ENCODE data around the gene ELOVL7.

ELOVL7 gene

DNA sequence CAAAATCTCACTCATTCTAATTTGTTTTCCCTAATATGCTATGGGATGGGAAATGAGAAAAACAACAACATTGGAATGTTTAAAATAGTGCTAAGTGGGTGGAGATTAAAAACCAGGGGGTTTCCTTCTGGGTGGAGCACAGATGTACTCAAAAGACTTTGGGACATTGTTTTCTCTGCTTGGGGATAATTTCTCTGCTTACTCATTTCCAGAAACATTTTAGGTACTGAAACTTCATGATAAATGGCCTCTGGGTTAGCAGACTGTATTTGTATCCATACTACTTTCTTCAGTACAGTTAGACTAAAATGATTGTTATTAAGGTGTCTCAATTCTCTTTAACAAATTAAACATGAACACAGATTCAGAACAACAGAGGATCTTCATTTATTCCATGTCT, 17.4 kb downstream of the ELOVL7 start:
- Histone ChIP-seq H2AFZ (ENCODE audit: low read depth, low read length, severe bottlenecking) (no peak overlapping the region), H3K27ac (ENCODE audit: low read depth, low read length) (no peak overlapping the region), H3K4me3 (ENCODE audit: insufficient read depth, low read length, poor library complexity, severe bottlenecking) (no peak overlapping the region), H4K20me1 (ENCODE audit: low read depth, low read length) (no peaks in the 10 kb centered on the region), H3K9me3 (ENCODE audit: insufficient read depth, low read length) (no peaks in the 10 kb centered on the region), H3K9me2 (replicated peaks; ENCODE audit: insufficient read depth, low read length) (no peaks in the 10 kb centered on the region), H3K9ac (ENCODE audit: low read length) (no peak overlapping the region), H3K4me2 (ENCODE audit: low read depth, low read length, poor library complexity, severe bottlenecking) (no peak overlapping the region), H3K79me2 (ENCODE audit: insufficient read depth, low read length) (no peaks in the 10 kb centered on the region), H3F3A (ENCODE audit: insufficient read depth) (no peaks in the 10 kb centered on the region), H3K36me3 (ENCODE audit: low read length) (no peaks in the 10 kb centered on the region), H3K27me3 (ENCODE audit: low read length) (no peaks in the 10 kb centered on the region)
- TF ChIP-seq CTCF (IDR thresholded peaks at IDR 0.05; ENCODE audit: insufficient read depth, low read length, poor library complexity, severe bottlenecking), result no peak
- TF ChIP-seq EZH2phosphoT487 (conservative IDR thresholded peaks at IDR 0.05; ENCODE audit: low read length), result no peak

DNA sequence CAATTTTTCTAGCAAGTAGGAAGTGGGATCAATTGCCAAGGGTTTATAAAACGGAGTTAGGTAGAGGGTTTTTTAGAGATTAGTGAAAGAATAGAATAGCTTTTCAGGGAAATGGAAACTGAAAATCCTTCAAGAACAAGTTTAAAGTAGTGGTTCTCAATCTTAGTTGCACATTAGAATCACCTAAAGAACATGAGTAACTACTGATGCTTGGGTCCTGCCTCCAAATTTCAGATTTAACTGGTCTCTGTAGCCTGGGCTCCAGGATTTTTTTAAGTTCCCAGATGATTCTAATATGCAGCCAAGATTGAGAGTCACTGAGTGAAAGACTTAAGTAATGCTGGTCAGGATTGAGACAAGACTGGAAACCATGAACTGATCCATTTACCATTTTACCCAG, 20.5 kb downstream of the ELOVL7 start:
- Histone ChIP-seq H3K79me2 (ENCODE audit: insufficient read depth, low read length) (no peaks in the 10 kb centered on the region), H3F3A (ENCODE audit: insufficient read depth) (no peaks in the 10 kb centered on the region), H3K27me3 (ENCODE audit: low read length) (no peaks in the 10 kb centered on the region), H3K9me2 (replicated peaks; ENCODE audit: insufficient read depth, low read length) (no peaks in the 10 kb centered on the region), H3K4me2 (ENCODE audit: low read depth, low read length, poor library complexity, severe bottlenecking) (no peak overlapping the region), H3K36me3 (ENCODE audit: low read length) (no peaks in the 10 kb centered on the region), H3K9ac (ENCODE audit: low read length) (no peak overlapping the region), H3K27ac (ENCODE audit: low read depth, low read length) (no peak overlapping the region), H3K9me3 (ENCODE audit: insufficient read depth, low read length) (no peaks in the 10 kb centered on the region), H2AFZ (ENCODE audit: low read depth, low read length, severe bottlenecking) (no peak overlapping the region), H4K20me1 (ENCODE audit: low read depth, low read length) (no peaks in the 10 kb centered on the region), H3K4me3 (ENCODE audit: insufficient read depth, low read length, poor library complexity, severe bottlenecking) (no peak overlapping the region)
- TF ChIP-seq EZH2phosphoT487 (conservative IDR thresholded peaks at IDR 0.05; ENCODE audit: low read length) (no peak), CTCF (IDR thresholded peaks at IDR 0.05; ENCODE audit: insufficient read depth, low read length, poor library complexity, severe bottlenecking) (no peak)

GRCh38 chr5:60822285-60822556, 21.8 kb downstream of the ELOVL7 start:
- Histone ChIP-seq H3K4me2 (ENCODE audit: low read depth, low read length, poor library complexity, severe bottlenecking) (no peak overlapping the region), H3F3A (ENCODE audit: insufficient read depth) (no peaks in the 10 kb centered on the region), H3K27me3 (ENCODE audit: low read length) (no peaks in the 10 kb centered on the region), H4K20me1 (ENCODE audit: low read depth, low read length) (no peaks in the 10 kb centered on the region), H3K79me2 (ENCODE audit: insufficient read depth, low read length) (no peaks in the 10 kb centered on the region), H3K9ac (ENCODE audit: low read length) (no peak overlapping the region), H3K36me3 (ENCODE audit: low read length) (no peaks in the 10 kb centered on the region), H2AFZ (ENCODE audit: low read depth, low read length, severe bottlenecking) (no peak overlapping the region), H3K27ac (ENCODE audit: low read depth, low read length) (no peak overlapping the region), H3K4me3 (ENCODE audit: insufficient read depth, low read length, poor library complexity, severe bottlenecking) (no peak overlapping the region), H3K9me3 (ENCODE audit: insufficient read depth, low read length) (no peaks in the 10 kb centered on the region), H3K9me2 (replicated peaks; ENCODE audit: insufficient read depth, low read length) (no peaks in the 10 kb centered on the region)
- TF ChIP-seq EZH2phosphoT487 (conservative IDR thresholded peaks at IDR 0.05; ENCODE audit: low read length) (no peak), CTCF (IDR thresholded peaks at IDR 0.05; ENCODE audit: insufficient read depth, low read length, poor library complexity, severe bottlenecking) (no peak)
